Memory B cell (primary cell): Measurements from ENCODE around the gene AFAP1L2.

Experiments
- ATAC-seq: fragments of 150-1000 bp; cut with Tn5 transposase; 2 replicates; pipeline ENCODE4 v1.10.0; 2021; ENCODE audit warnings: low read depth, mild to moderate bottlenecking, moderate library complexity
- DNase-seq, 2 donors: peaks; one replicate each; pipeline ENCODE4 v3.0.0; 2022; ENCODE audit warnings: low spot score in 2 of 2
- H3K27ac Mint-ChIP-seq: one replicate; pipeline ENCODE4 v1.8.0; 2022; ENCODE audit warnings: mild to moderate bottlenecking, moderate library complexity, mixed read lengths
- H3K27me3 Mint-ChIP-seq: one replicate; pipeline ENCODE4 v1.8.0; 2022; ENCODE audit warnings: mixed read lengths
- H3K36me3 Mint-ChIP-seq: one replicate; pipeline ENCODE4 v1.8.0; 2022; ENCODE audit warnings: mild to moderate bottlenecking, mixed read lengths
- H3K4me1 Mint-ChIP-seq: one replicate; pipeline ENCODE4 v1.8.0; 2022; ENCODE audit warnings: mixed read lengths
- H3K4me3 Mint-ChIP-seq: one replicate; pipeline ENCODE4 v1.8.0; 2022; ENCODE audit warnings: mild to moderate bottlenecking, moderate library complexity, mixed read lengths
- H3K9me3 Mint-ChIP-seq: one replicate; pipeline ENCODE4 v1.8.0; 2022; ENCODE audit warnings: mixed read lengths

AFAP1L2 gene, protein sequence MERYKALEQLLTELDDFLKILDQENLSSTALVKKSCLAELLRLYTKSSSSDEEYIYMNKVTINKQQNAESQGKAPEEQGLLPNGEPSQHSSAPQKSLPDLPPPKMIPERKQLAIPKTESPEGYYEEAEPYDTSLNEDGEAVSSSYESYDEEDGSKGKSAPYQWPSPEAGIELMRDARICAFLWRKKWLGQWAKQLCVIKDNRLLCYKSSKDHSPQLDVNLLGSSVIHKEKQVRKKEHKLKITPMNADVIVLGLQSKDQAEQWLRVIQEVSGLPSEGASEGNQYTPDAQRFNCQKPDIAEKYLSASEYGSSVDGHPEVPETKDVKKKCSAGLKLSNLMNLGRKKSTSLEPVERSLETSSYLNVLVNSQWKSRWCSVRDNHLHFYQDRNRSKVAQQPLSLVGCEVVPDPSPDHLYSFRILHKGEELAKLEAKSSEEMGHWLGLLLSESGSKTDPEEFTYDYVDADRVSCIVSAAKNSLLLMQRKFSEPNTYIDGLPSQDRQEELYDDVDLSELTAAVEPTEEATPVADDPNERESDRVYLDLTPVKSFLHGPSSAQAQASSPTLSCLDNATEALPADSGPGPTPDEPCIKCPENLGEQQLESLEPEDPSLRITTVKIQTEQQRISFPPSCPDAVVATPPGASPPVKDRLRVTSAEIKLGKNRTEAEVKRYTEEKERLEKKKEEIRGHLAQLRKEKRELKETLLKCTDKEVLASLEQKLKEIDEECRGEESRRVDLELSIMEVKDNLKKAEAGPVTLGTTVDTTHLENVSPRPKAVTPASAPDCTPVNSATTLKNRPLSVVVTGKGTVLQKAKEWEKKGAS

GRCh38 chr10:114404171-114405010, at the start of gene AFAP1L2:
Gene AFAP1L2, minus strand, starts transcription at chr10:114404502. Its CDS starts 47 bp downstream, at chr10:114404455.
- Mint-ChIP-seq H3K4me1 (peaks cover 5% of the 10 kb centered on the region), H3K9me3 (no peaks in the 10 kb centered on the region), H3K36me3 (no peaks in the 10 kb centered on the region), H3K27me3 (peaks cover 31% of the 10 kb centered on the region), H3K27ac (no peak within 1 kb of the TSS), H3K4me3 (peak within 1 kb of the TSS; percentile 47)
- DNase-seq (no peak), ATAC-seq (no peak)

DNA sequence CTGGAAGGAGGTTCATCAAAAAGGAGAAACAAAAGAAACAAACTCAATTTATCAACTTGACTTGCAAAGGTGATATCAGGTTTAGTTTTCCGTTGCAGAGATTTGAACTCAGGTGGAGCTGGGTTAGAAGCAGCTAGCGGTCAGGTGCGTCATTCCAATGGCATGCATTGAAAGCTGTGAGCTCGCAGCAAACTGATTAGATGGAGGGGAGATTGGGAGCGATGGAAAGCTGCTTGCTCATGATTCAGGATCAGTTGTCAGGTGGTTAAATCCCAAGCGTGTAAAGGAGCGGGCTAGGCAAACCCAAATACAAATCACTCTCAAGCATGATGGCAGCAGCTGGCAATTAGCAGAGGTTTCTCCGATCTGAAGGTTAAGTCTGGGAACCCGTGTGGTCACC, 49.3 kb upstream of the AFAP1L2 start:
- H3K27ac Mint-ChIP-seq: no peak overlapping the region
- no peaks in the 10 kb centered on the region for H3K4me1 Mint-ChIP-seq
- ATAC-seq (no peak), DNase-seq (no peak)
- no peak overlapping the region for H3K4me3 Mint-ChIP-seq
- peaks cover 34% of the 10 kb centered on the region for H3K36me3 Mint-ChIP-seq
- H3K9me3 Mint-ChIP-seq: no peaks in the 10 kb centered on the region
- H3K27me3 Mint-ChIP-seq: no peaks in the 10 kb centered on the region

- H3K4me3 Mint-ChIP-seq: no peak overlapping the region
These were observed 44.6 kb upstream of the AFAP1L2 start for GRCh38 chr10:114448897-114449296.

GRCh38 chr10:114445332-114445731, 41.0 kb upstream of the AFAP1L2 start:
- H3K27ac Mint-ChIP-seq: no peak overlapping the region
- peaks cover 25% of the 10 kb centered on the region for H3K36me3 Mint-ChIP-seq
- DNase-seq (no peak), ATAC-seq (no peak)
- H3K9me3 Mint-ChIP-seq: no peaks in the 10 kb centered on the region
- no peak overlapping the region for H3K4me3 Mint-ChIP-seq
- no peaks in the 10 kb centered on the region for H3K4me1 Mint-ChIP-seq
- no peaks in the 10 kb centered on the region for H3K27me3 Mint-ChIP-seq

More at GRCh38 chr10:114448897-114449296, 44.6 kb upstream of the AFAP1L2 start:
- Mint-ChIP-seq H3K4me1 (no peaks in the 10 kb centered on the region), H3K27me3 (no peaks in the 10 kb centered on the region), H3K36me3 (peaks cover 26% of the 10 kb centered on the region), H3K9me3 (no peaks in the 10 kb centered on the region), H3K27ac (no peak overlapping the region)
- DNase-seq (no peak), ATAC-seq (no peak)

DNA sequence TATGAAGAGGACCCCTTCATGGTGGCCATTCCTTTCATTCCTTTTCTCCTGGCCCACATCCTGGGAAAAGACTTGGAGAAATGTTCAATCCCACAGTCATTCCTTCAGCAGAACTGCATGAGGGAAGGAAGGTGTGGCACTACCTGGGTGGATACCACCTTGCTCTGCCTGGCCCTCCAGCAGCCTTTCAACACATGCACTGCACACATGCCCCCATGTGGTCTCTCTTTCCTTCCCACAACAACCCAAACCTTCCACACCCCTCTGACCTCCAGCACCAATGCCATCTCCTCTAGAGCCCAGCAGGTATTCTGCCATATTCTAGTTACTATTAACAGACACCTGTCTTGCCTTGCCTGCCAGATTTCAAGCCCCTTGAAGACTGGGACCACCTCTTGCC, 40.5 kb upstream of the AFAP1L2 start:
- peaks cover 30% of the 10 kb centered on the region for H3K36me3 Mint-ChIP-seq
- no peak overlapping the region for H3K27ac Mint-ChIP-seq
- ATAC-seq: no peak
- H3K27me3 Mint-ChIP-seq: no peaks in the 10 kb centered on the region
- no peak overlapping the region for H3K4me3 Mint-ChIP-seq
- H3K4me1 Mint-ChIP-seq: no peaks in the 10 kb centered on the region
- no peak for DNase-seq
- no peaks in the 10 kb centered on the region for H3K9me3 Mint-ChIP-seq

GRCh38 chr10:114442091-114442630, 37.9 kb upstream of the AFAP1L2 start:
- H3K27ac Mint-ChIP-seq: no peak overlapping the region
- no peaks in the 10 kb centered on the region for H3K4me1 Mint-ChIP-seq
- ATAC-seq: no peak
- DNase-seq: no peak
- peaks cover 46% of the 10 kb centered on the region for H3K36me3 Mint-ChIP-seq
- no peaks in the 10 kb centered on the region for H3K27me3 Mint-ChIP-seq
- H3K4me3 Mint-ChIP-seq: no peak overlapping the region
- no peaks in the 10 kb centered on the region for H3K9me3 Mint-ChIP-seq

GRCh38 chr10:114441107-114441506, 36.8 kb upstream of the AFAP1L2 start:
- no peak overlapping the region for H3K27ac Mint-ChIP-seq
- no peak overlapping the region for H3K4me3 Mint-ChIP-seq
- peaks cover 48% of the 10 kb centered on the region for H3K36me3 Mint-ChIP-seq
- no peaks in the 10 kb centered on the region for H3K9me3 Mint-ChIP-seq
- ATAC-seq: no peak
- DNase-seq: no peak
- no peaks in the 10 kb centered on the region for H3K4me1 Mint-ChIP-seq
- H3K27me3 Mint-ChIP-seq: no peaks in the 10 kb centered on the region

DNA sequence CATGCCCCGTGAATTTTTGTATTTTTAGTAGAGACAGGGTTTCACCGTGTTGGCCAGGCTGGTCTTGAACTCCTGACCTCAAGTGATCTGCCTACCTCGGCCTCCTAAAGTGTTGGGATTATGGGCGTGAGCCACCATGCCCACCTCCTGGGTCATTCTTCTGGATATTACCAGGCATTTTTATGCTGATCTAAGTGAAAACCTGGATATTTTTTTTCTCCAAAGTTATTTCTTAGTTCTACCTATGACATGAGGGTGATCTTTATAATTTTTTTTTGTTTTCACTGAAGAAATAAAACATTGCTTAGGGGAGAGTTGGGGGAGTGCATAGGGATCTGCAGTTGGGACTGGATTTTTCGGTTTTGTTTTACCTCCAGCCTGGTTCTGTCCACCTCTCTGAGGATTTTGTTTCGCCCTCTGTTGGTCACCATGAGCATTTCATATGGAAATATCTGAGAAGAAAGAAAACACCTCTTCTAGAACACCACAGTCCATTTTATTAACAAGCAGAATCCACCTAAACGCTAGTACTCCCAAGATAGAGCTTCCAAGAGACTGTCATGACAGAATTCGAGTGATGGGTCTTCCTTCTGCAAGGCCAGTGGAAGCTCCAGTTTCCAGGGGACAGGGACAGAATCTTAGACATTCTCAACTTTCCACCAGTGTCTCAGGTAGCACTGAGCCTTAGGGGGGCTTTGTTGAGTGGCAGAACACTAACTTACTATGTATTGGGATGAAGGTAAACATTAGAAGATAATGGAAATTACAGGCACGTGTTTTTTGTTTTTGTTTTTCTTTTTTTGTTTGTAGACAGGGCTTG, 33.4 kb upstream of the AFAP1L2 start:
- peaks cover 53% of the 10 kb centered on the region for H3K36me3 Mint-ChIP-seq
- H3K4me1 Mint-ChIP-seq: no peaks in the 10 kb centered on the region
- no peaks in the 10 kb centered on the region for H3K27me3 Mint-ChIP-seq
- H3K27ac Mint-ChIP-seq: no peak overlapping the region
- DNase-seq: no peak
- H3K4me3 Mint-ChIP-seq: no peak overlapping the region
- no peak for ATAC-seq
- no peaks in the 10 kb centered on the region for H3K9me3 Mint-ChIP-seq

GRCh38 chr10:114436941-114437340, 32.6 kb upstream of the AFAP1L2 start:
- DNase-seq: no peak
- Mint-ChIP-seq H3K27ac (no peak overlapping the region), H3K4me1 (no peaks in the 10 kb centered on the region), H3K36me3 (peaks cover 55% of the 10 kb centered on the region), H3K9me3 (no peaks in the 10 kb centered on the region), H3K4me3 (no peak overlapping the region), H3K27me3 (no peaks in the 10 kb centered on the region)
- ATAC-seq: no peak

GRCh38 chr10:114432566-114433093, 28.3 kb upstream of the AFAP1L2 start:
- H3K27me3 Mint-ChIP-seq: no peaks in the 10 kb centered on the region
- H3K27ac Mint-ChIP-seq: no peak overlapping the region
- ATAC-seq: no peak
- H3K4me3 Mint-ChIP-seq: no peak overlapping the region
- DNase-seq: no peak
- no peaks in the 10 kb centered on the region for H3K4me1 Mint-ChIP-seq
- H3K9me3 Mint-ChIP-seq: no peaks in the 10 kb centered on the region
- H3K36me3 Mint-ChIP-seq: peaks cover 47% of the 10 kb centered on the region

DNA sequence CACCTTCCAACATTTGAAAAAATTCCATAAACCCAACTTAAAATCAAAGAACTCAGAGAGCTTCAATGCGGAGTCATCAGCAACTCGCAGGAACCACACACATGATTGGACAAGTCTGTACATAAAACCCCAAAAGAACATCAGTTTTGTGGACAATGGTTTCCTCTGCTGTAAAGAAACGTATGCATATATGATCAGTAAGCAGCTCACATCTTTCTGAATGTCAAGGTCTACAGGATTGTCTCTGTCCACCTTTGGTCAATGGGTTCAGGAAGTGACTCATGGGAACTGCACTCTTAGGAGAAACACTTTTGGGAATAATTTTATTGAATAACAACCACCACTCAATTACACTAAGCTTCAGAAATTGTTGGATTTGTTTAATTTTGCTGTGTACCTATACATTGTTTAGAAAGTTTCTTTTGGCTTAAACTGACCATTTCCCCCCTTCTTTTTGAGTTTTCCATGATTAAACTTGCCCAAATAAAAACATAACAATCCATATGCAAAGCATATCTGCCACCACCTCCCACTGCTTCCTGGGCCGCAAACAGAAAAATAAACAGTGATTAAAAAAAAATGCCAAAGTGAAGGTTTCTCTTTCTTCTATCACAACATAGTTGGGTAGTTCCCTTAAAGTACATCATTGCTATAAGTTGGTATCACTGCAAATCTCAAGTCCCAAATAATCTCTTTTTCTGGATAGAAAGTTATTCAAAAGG, 27.3 kb upstream of the AFAP1L2 start:
- no peak overlapping the region for H3K27ac Mint-ChIP-seq
- H3K36me3 Mint-ChIP-seq: peaks cover 45% of the 10 kb centered on the region
- no peaks in the 10 kb centered on the region for H3K4me1 Mint-ChIP-seq
- H3K9me3 Mint-ChIP-seq: no peaks in the 10 kb centered on the region
- no peak for ATAC-seq
- no peaks in the 10 kb centered on the region for H3K27me3 Mint-ChIP-seq
- DNase-seq: no peak
- no peak overlapping the region for H3K4me3 Mint-ChIP-seq

DNA sequence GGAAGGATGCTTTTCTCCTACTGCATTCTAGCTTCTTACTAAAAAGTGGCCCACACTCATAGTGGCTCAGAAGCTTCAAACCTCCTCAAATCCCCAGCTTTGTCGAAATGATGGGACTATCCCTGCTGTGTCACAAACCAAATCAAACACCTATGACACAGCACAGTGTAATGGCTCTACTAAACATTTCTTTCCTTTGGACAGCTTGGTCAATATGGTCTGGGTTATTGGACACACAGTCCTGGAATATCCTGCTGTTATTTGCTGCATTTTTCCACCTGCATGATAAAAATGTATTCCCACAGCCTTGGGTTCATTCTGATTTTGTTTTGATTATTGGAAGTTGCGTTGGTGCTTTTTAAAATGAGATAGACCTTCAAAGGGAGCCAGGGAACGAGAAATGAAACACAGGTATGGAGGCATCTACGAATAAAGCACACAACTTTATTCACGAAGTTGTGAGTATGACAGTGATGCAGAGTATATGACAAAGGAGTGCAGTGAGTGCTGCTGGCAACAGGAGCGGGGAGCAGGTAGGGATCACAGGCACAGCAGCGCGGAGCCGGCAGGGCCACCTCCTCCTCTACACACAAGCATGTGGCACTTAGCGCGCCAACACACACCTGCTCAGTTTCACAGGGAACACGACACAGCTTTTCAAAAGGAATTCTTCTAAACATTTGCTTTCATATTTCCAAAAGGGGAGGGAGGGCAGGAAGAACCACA, 26.5 kb upstream of the AFAP1L2 start:
- Mint-ChIP-seq H3K4me3 (no peak overlapping the region), H3K27me3 (no peaks in the 10 kb centered on the region), H3K27ac (no peak overlapping the region), H3K9me3 (no peaks in the 10 kb centered on the region), H3K36me3 (peaks cover 38% of the 10 kb centered on the region), H3K4me1 (no peaks in the 10 kb centered on the region)
- no peak for ATAC-seq
- DNase-seq: no peak
